ENCODE data around the gene TOE1. TPM values are rescaled to one million over a fixed set of nuclear protein-coding genes. Genes with fewer than 3 reads are reported as not detected.

Gene TOE1
- polyA plus RNA-seq, 3 donors = 3.9 to 8.1 (median 5.8) TPM

DNA sequence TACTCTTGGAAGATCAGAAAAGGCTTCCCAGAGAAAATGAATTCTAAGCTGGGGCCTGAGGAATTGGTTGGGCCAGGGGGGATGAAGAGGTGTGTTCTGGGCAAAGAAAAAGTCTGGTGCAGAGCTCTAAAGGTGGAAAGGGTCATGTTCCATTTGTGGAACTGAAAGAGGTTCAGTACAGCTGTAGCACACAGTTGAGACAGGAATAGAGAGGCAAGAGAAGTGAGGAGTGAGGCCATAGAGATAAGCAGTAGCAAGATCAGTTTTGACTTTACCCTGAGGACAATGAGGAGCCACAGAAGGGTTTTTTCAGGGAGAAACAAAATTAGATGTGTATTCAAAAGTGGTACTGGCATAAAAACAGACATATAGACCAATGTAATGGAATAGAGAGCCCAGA lies 30.6 kb downstream of the TOE1 start:
- peaks cover 20% of the 10 kb centered on the region for H3K4me1 Mint-ChIP-seq
- Histone ChIP-seq H3K9ac (ENCODE audit: insufficient read depth, low read length, poor library complexity, severe bottlenecking) (no peak overlapping the region), H3K4me1 (ENCODE audit: control insufficient read depth in 1 of 2, insufficient read depth in 2 of 2, low read length in 2 of 2) (peaks cover 6 to 14% of the 10 kb centered on the region in 2 donors), H3K27me3 (ENCODE audit: control insufficient read depth in 2 of 2, insufficient read depth in 2 of 2, low read length in 2 of 2) (no peaks in the 10 kb centered on the region), H3K79me2 (ENCODE audit: insufficient read depth, low read length) (no peaks in the 10 kb centered on the region), H2AFZ (ENCODE audit: insufficient read depth, low read depth, low read length, poor library complexity, severe bottlenecking) (no peak overlapping the region), H3K36me3 (replicated peaks in 1 of 2; ENCODE audit: control insufficient read depth in 1 of 2, insufficient read depth in 2 of 2, low read length in 2 of 2) (no peaks in the 10 kb centered on the region), H3K4me2 (replicated peaks; ENCODE audit: extremely low read depth, low read length, poor library complexity, severe bottlenecking) (no peak overlapping the region), H4K20me1 (ENCODE audit: insufficient read depth, low read length) (no peaks in the 10 kb centered on the region), H3K4me3 (replicated peaks in 1 of 3; ENCODE audit: low read depth in 2 of 3, low read length in 3 of 3) (no peak overlapping the region), H3K9me3 (replicated peaks in 1 of 2; ENCODE audit: control insufficient read depth in 1 of 2, insufficient read depth in 1 of 2, low read length in 2 of 2) (no peaks in the 10 kb centered on the region), H3K27ac (ENCODE audit: low read depth in 1 of 2, low read length in 2 of 2) (no peak overlapping the region)
- H3K27me3 Mint-ChIP-seq (ENCODE audit: low read depth in 3 of 3) = peaks cover 0 to 2% (median 1%) of the 10 kb centered on the region in 3 donors
- TF ChIP-seq CTCF (IDR thresholded peaks at IDR 0.05) = no peak
- DNase-seq = no peak
- H3K4me3 Mint-ChIP-seq = no peak overlapping the region
- peaks cover 0 to 3% of the 10 kb centered on the region in 2 donors for H3K36me3 Mint-ChIP-seq
- H3K9me3 Mint-ChIP-seq = peaks cover 0 to 2% (median 0%) of the 10 kb centered on the region in 7 donors
- H3K27ac Mint-ChIP-seq = peak overlapping the region in 2 of 7 donors; percentile 10 to 31
- intact Hi-C loops (cut with micrococcal nuclease) = no loop called here

- Histone ChIP-seq H3K4me1 (ENCODE audit: control insufficient read depth in 1 of 2, insufficient read depth in 2 of 2, low read length in 2 of 2) (peaks cover 6 to 14% of the 10 kb centered on the region in 2 donors), H3K9ac (ENCODE audit: insufficient read depth, low read length, poor library complexity, severe bottlenecking) (no peak overlapping the region), H3K27ac (ENCODE audit: low read depth in 1 of 2, low read length in 2 of 2) (peak overlapping the region in 1 of 2 donors; percentile 49), H3K4me2 (replicated peaks; ENCODE audit: extremely low read depth, low read length, poor library complexity, severe bottlenecking) (peak overlapping the region; percentile 43), H3K9me3 (replicated peaks in 1 of 2; ENCODE audit: control insufficient read depth in 1 of 2, insufficient read depth in 1 of 2, low read length in 2 of 2) (no peaks in the 10 kb centered on the region), H3K36me3 (replicated peaks in 1 of 2; ENCODE audit: control insufficient read depth in 1 of 2, insufficient read depth in 2 of 2, low read length in 2 of 2) (no peaks in the 10 kb centered on the region), H3K4me3 (replicated peaks in 1 of 3; ENCODE audit: low read depth in 2 of 3, low read length in 3 of 3) (peak overlapping the region in 1 of 3 experiments; percentile 42), H2AFZ (ENCODE audit: insufficient read depth, low read depth, low read length, poor library complexity, severe bottlenecking) (peak overlapping the region; percentile 31), H3K79me2 (ENCODE audit: insufficient read depth, low read length) (no peaks in the 10 kb centered on the region), H3K27me3 (ENCODE audit: control insufficient read depth in 2 of 2, insufficient read depth in 2 of 2, low read length in 2 of 2) (no peaks in the 10 kb centered on the region), H4K20me1 (ENCODE audit: insufficient read depth, low read length) (no peaks in the 10 kb centered on the region)
- Mint-ChIP-seq H3K27me3 (ENCODE audit: low read depth in 3 of 3) (peaks cover 0 to 2% (median 1%) of the 10 kb centered on the region in 3 donors), H3K36me3 (peaks cover 3% of the 10 kb centered on the region in 2 donors), H3K9me3 (peaks cover 0 to 2% (median 0%) of the 10 kb centered on the region in 7 donors), H3K4me3 (peak overlapping the region; percentile 11 to 45), H3K4me1 (peaks cover 20% of the 10 kb centered on the region), H3K27ac (peak overlapping the region in 4 of 7 donors; percentile 28 to 85 (median 41))
- no peak for TF ChIP-seq CTCF (IDR thresholded peaks at IDR 0.05)
- DNase-seq = no peak
- intact Hi-C loops (cut with micrococcal nuclease) = no loop called here
Measured at GRCh38 chr1:45373573-45373972, 33.6 kb downstream of the TOE1 start.
